ENCODE results near the gene JPH2.
A peak's percentile ranks its signal among the peaks of the same experiment; 100 is the strongest.

Gene JPH2

DNA sequence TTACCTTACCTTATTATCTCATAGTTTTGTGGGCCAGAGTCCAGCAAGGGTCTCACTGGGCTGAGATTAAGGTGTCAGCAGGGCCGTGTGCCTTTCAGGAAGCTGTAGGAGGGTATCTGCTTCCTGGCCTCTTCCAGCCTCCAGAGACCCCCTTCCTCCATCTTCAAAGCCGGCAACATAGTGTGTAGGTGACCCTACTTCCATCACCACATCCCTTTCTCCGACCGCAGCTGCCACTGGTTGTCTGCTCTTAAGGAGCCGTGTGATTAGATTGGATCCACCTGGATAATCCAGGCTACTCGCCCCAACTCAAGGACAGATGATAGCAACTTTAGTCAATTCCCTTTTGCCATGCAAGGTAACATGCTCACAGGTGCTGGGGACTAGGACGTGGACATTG lies 91.2 kb downstream of the JPH2 start:
- no peak for DNase-seq

GRCh38 chr20:44093249-44093582 lies 93.8 kb downstream of the JPH2 start:
- DNase-seq, result no peak

GRCh38 chr20:44092551-44093248 lies 94.3 kb downstream of the JPH2 start:
- DNase-seq, result no peak

GRCh38 chr20:44091026-44091425 lies 96.0 kb downstream of the JPH2 start:
- DNase-seq, result no peak

DNA sequence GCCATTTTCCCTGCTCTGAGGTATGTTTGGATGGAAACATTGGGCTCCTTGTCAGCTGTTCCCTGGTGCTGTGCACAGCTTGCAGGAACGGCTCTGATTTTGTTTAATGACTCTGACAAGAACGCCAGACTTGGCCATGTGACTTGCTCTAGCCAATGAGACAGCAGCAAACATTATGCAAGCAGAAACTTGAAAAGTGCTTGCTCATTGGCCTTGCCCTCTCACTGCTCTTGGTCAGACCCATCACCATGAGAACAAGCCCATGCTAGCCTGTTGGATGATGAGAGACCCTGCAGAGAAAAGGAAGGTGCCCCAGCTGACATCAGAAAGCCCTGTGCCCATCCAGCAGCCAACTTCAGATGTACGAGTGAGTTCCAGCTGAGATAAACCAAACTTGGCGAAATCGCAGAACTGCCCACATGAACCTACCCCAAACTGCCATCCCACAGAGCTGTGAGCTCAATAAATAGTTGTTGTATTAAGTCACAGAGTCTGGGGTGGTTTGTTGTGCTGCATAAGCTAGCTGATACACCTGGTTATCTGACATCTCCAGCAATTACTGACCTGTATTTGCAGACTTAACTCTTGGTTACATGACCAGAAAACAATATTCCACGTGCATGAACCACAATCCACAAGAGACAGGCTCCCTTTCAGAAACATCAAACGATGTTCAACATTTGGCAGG lies 96.9 kb downstream of the JPH2 start:
- peak; percentile 25 for DNase-seq

- no peak for DNase-seq
These were observed 99.2 kb downstream of the JPH2 start for GRCh38 chr20:44087857-44088120.

- DNase-seq, result no peak
These were observed 99.7 kb downstream of the JPH2 start for GRCh38 chr20:44087051-44087856.

GRCh38 chr20:44085616-44086434 lies 101.2 kb downstream of the JPH2 start:
- no peak for DNase-seq

DNA sequence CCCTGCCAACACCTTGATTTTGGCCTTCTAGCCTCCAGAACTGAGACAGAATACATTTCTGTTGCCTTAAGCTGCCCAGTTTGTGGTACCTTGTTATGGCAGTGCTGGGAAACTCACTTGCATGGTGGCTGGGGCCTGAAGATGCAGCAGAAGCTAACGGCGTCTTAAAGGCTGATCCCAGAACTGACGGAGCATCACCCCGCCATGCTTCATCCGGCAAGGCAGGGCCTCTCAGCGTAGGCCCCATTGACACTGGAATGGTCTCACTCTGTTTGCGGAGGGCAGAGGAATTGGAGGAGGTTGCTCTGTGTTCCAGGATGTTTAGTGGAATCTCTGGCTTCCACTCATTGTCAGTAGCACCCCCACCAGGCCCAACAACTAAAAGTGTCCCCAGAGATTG lies 102.1 kb downstream of the JPH2 start:
- no peak for DNase-seq

- no peak for DNase-seq
These were observed 102.5 kb downstream of the JPH2 start for GRCh38 chr20:44084439-44084838.

DNA sequence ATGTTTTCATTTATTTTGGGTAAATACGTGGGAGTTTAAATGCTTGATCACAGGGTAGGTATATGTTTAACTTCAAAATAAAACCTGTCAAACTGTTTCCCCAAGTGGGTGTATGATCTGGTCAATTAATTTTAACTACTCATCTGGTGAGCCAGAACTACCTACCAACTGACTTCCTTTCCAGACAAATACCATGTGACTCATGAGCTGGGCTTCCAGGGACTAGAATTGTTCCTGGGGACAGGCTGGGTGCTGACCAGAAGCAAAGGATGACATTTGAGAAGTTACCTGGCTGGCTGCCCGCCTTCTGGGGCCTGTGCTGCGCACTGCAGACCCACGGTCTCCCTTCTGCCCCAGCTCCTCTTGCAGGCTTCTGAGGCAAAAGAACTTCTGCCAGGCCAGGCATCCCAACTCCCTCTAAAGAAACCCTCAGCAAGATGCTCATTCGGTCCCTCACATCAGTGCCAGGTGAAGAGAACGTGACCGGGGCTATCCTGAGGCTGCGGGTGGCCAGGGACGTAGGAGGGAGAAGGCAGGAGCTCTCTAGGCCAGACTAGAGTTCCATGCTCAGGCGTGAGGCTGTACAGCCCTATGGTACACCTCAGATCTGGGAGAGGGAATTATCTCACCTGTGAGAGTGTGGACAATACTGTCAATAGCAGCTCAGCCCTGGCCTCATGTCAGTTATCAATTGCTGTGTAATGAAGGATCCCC lies 103.6 kb downstream of the JPH2 start:
- no peak for DNase-seq

GRCh38 chr20:44081888-44082287 lies 105.1 kb downstream of the JPH2 start:
- DNase-seq, result no peak

DNA sequence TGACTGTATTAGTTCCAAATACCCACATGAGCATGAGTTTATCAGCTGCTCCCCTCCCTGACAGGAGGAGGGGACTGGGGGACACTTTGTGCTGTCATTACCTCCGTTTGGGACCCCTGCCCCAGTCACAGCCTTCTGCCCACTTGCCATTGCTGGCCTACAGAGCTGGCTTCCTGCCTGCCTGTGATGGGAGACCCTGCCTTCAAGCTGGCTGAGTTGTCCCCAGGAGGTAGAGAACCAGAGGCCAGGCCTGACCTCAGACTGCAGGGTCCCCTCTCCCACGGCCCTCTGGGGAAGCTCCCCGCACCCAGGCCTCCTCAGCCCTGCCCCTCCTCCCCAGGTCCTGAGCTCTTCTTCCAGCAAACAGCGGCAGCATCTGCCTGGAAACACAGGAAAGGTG lies 105.5 kb downstream of the JPH2 start:
- DNase-seq, result no peak

DNA sequence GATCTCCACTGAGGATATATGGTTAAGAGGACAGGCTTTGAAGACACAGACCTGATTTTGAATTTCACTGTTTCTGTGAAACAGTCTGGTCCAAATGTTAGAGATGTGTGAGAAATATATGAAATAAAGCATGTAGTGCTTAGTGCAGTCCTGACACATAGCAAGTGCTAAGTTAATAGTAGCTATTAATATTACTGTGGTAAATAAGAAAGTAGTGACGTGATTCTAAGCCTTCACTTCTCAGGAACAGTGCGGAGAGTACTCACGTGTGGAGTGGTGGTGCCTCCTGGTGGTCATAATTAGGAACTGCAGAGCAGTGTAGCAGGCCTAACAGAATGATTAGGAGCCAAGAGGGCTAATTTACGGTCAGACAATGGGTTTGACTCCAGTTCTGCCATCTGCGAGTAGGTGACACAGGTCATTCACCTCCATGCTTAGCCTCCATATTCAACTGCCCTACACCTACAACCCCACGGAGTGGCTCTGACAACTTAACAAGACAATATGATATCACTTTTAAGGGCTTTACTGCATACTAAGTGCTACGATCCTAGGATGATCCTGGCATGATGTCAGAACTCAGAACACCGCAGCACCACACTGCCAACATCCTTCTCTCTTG lies 106.2 kb downstream of the JPH2 start:
- DNase-seq, result peak; percentile 74

GRCh38 chr20:44080064-44080463 lies 106.9 kb downstream of the JPH2 start:
- DNase-seq, result no peak

GRCh38 chr20:44079291-44079690 lies 107.7 kb downstream of the JPH2 start:
- no peak for DNase-seq

- no peak for DNase-seq
These were observed 111.1 kb downstream of the JPH2 start for GRCh38 chr20:44075950-44076232.

- DNase-seq, result no peak
These were observed 111.6 kb downstream of the JPH2 start for GRCh38 chr20:44075191-44075949.

DNA sequence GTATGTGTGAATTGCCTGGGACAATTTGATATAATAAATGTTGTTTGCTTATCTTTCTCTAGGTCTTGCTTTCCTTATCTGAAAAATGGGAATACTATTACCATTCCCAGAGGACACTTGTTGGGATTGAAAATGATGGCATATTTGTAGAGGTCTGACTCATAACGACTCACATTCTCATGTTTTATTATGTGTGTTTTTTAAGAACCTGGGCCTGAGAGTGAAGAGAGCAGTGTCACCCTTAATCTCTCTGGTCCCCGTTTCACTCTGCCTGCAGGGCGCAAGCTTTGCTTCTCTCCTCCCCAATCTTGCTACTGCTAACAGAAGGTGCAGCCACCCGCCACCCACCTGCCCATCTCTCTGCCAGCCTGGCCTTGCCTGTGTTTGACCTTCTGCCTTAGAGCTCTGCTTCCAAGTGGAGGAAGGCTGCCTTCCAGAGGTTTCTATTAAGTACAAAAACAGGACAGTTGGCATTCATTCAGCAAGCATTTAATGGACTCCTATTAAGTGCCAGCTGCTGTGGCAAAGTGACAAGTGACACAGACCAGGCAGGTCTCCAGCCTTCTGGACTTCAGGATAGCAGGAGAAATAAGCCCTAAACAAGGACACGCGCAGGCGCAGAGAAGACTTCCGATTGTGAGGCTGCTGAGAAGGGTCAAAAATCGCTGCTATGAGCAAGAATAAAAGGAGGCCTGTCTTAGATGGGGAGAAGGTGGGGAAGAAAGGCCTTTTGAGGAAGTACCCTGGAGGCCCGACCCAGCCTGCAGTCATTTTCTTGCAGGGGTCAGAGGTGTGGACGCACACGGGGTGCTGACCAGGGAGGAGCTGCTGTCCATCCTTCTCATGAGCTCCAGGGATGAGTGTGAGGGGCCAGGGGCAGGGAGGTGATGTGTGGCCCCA lies 112.5 kb downstream of the JPH2 start:
- DNase-seq, result no peak

DNA sequence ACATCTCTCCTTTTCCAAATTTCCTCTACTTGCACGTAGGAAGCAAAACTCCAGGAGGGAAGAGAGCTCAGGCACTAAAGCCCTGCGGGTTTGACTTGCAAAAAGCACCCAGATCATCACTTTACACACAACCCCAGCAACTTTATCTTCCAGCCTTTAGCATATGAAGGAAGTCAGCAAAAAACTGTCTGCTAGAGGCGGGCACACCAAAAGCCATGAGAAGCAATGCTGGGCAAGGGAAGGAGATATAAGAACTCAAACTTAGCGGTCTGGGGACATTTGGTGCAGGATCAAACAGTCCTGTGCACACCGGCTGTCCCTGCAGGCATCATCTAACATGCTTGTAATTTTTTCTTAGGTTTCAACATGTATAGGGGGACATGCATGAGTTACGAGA lies 113.3 kb downstream of the JPH2 start:
- DNase-seq, result no peak
